Karpas-422 (cell line): Measurements from ENCODE around the gene CYP26C1. TPM values are rescaled to one million over a fixed set of nuclear protein-coding genes. Genes with fewer than 3 reads are reported as not detected.

Experiments
- DNase-seq: peaks from one replicate; pipeline ENCODE4 v3.0.0-alpha.2; 2015
- H2AFZ ChIP-seq: fragments of 200-600 bp; sonication (generic); 2 replicates; pipeline ENCODE4 v1.6.1; 2014; ENCODE audit warnings: antibody characterized with exemption, low read length, mixed read lengths
- H3K27ac ChIP-seq: fragments of 200-600 bp; sonication (generic); 2 replicates; pipeline ENCODE4 v1.5.1; 2014; ENCODE audit warnings: mild to moderate bottlenecking, low read length, moderate library complexity
- H3K27me3 ChIP-seq: fragments of 200-600 bp; sonication (generic); 2 replicates; pipeline ENCODE4 v1.6.1; 2014; ENCODE audit warnings: low read length, mixed read lengths
- H3K36me3 ChIP-seq: fragments of 200-600 bp; sonication (generic); 2 replicates; pipeline ENCODE4 v1.6.1; 2014; ENCODE audit warnings: low read length, mixed read lengths; ENCODE audit not compliant: insufficient read depth
- H3K4me1 ChIP-seq: fragments of 200-600 bp; sonication (generic); 2 replicates; pipeline ENCODE4 v1.6.1; 2014; ENCODE audit warnings: mild to moderate bottlenecking, low read length, mixed read lengths
- H3K4me2 ChIP-seq: fragments of 200-600 bp; sonication (generic); 2 replicates; pipeline ENCODE4 v1.6.1; 2014; ENCODE audit warnings: low read length, low read depth, mild to moderate bottlenecking; ENCODE audit not compliant: poor library complexity, severe bottlenecking
- H3K4me3 ChIP-seq: fragments of 200-600 bp; sonication (generic); 2 replicates; pipeline ENCODE4 v1.5.1; 2014; ENCODE audit warnings: mild to moderate bottlenecking, antibody characterized with exemption, low read length, mixed read lengths
- H3K79me2 ChIP-seq: fragments of 200-600 bp; sonication (generic); 2 replicates; pipeline ENCODE4 v1.6.1; 2014; ENCODE audit warnings: mild to moderate bottlenecking, low read length, mixed read lengths
- H3K9ac ChIP-seq: fragments of 200-600 bp; sonication (generic); 2 replicates; pipeline ENCODE4 v1.6.0; 2014; ENCODE audit warnings: low read length
- H3K9me2 ChIP-seq: fragments of 200-600 bp; sonication (generic), shearing (Covaris generic); replicated peaks from 2 replicates; pipeline ENCODE4 v1.6.0; 2014; ENCODE audit warnings: mild to moderate bottlenecking, low read length, moderate library complexity; ENCODE audit not compliant: insufficient read depth
- H3K9me3 ChIP-seq: fragments of 300-700, 200-600 bp; sonication (generic); 2 replicates; pipeline ENCODE4 v1.6.1; 2014; ENCODE audit warnings: low read length, mixed read lengths
- H4K20me1 ChIP-seq: fragments of 200-600 bp; sonication (generic); 2 replicates; pipeline ENCODE4 v1.6.1; 2014; ENCODE audit warnings: mild to moderate bottlenecking, antibody characterized with exemption, low read length, low read depth; ENCODE audit not compliant: insufficient read depth
- total RNA-seq: library from RNA; depleted of rRNA; stranded (reverse); fragments of >200 nt; shearing (Covaris generic); gene quantifications from 2 replicates; pipeline ENCODE4 v1.2.3, GENCODE V29; 2014; ENCODE audit warnings: low replicate concordance

Gene CYP26C1
- total RNA-seq, 1 experiment from 2014 or later = 0.30 TPM

DNA sequence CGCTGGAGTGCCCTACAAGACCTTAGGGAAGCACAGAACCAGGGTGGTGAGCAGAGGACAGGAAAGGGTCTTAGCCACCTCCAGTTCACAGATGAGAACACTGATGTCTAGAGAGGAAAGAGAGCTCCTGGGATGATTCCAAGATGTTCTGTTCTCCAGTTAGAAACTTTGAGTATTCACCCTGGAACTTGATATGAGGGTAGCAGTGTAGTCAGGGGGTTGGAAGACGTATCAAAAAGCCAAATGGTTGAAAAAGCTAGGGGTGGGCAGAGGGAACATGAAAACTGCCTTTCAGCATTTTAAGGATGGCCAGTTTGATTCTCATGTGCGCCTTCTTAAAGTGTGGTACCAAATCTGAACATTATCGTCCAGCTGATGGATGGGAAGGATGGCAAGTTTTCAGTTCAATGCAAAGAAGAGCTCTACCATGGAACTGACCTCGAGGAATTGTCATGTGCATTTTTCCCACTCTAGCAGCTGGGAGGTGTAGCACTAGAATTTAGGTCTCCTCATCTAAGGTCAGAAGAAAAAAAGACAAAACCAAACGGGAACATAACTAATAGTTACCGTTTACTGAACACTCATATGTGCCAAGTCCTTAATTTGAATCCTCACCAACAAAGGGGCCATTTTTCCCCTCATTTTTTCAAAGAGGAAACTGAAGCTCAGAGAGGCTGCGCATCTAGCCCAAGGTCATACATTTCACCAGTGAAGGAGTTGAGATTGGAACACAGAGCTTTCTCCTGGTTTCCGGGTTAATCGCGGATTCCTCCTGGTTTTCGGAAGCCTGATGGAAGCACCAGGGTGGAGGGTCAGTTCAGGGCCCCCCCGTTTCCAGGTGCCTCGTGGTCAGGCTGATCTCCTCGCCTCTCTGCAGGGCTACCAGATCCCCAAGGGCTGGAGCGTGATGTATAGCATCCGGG, 7.1 kb downstream of the CYP26C1 start:
- Histone ChIP-seq H3K79me2 (no peaks in the 10 kb centered on the region), H2AFZ (no peak overlapping the region), H3K4me3 (no peak overlapping the region), H3K27ac (no peak overlapping the region), H3K36me3 (no peaks in the 10 kb centered on the region), H3K4me1 (no peaks in the 10 kb centered on the region), H3K9me3 (no peaks in the 10 kb centered on the region), H3K4me2 (no peak overlapping the region), H3K9me2 (no peaks in the 10 kb centered on the region), H3K27me3 (no peaks in the 10 kb centered on the region), H4K20me1 (no peaks in the 10 kb centered on the region), H3K9ac (no peak overlapping the region)
- no peak for DNase-seq

DNA sequence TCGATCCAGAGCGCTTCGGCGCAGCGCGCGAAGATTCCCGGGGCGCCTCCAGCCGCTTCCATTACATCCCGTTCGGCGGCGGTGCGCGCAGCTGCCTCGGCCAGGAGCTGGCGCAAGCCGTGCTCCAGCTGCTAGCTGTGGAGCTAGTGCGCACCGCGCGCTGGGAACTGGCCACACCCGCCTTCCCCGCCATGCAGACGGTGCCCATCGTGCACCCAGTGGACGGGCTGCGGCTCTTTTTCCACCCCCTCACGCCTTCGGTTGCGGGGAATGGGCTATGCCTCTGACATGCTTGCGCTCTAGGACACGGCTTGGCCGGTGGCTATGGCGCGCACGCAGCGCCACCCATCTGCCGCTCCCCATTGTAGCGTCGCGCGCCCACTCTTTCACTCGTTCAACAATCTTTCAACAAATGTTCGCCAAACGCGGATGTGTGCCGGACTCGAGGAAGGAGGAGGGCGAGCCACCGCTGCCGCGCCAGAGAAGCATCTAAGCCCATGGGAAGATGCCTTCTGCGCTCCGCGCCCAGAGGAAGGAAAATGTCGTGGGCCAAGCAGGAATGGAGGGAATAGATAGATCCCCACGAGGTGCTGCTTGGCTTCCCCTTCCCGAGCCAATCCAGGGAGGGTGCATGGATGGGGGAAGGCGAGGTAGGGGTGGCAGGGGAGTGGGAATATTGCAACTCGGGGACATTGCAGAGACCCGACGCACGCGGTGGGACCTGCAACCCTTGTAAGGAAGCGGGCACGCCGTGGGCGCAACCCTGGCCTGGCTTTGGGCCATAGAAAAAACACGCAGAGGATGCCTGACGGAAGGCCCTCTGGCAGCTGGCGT, 8.0 kb downstream of the CYP26C1 start:
- no peak overlapping the region for H3K4me2 ChIP-seq
- no peak for DNase-seq

DNA sequence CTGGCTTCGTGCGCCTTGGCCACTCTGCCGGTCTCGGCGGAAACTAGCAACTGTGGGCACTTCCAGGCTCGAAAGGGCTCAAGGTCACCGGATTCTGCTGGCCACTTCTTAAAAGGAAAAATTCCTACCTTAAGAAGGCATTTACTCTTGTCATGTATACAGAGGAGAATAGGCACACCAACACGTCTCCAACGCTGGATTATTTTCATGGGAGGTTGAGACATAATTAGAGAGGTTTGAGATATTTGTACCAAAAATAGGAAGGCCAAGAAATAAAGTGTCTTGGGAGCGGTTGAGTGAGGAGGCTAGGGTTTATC, 8.6 kb downstream of the CYP26C1 start:
- Histone ChIP-seq H3K27me3 (no peaks in the 10 kb centered on the region), H3K4me2 (no peak overlapping the region)

More for the DNA sequence above, 8.0 kb downstream of the CYP26C1 start:
- no peaks in the 10 kb centered on the region for H3K36me3 ChIP-seq
- no peaks in the 10 kb centered on the region for H3K9me2 ChIP-seq
- H3K9ac ChIP-seq = no peak overlapping the region
- no peaks in the 10 kb centered on the region for H3K79me2 ChIP-seq
- H3K27me3 ChIP-seq = no peaks in the 10 kb centered on the region
- no peaks in the 10 kb centered on the region for H3K9me3 ChIP-seq
- H4K20me1 ChIP-seq = no peaks in the 10 kb centered on the region
- H3K27ac ChIP-seq = no peak overlapping the region
- H3K4me3 ChIP-seq = no peak overlapping the region
- H3K4me1 ChIP-seq = peaks cover 4% of the 10 kb centered on the region
- H2AFZ ChIP-seq = no peak overlapping the region

DNA sequence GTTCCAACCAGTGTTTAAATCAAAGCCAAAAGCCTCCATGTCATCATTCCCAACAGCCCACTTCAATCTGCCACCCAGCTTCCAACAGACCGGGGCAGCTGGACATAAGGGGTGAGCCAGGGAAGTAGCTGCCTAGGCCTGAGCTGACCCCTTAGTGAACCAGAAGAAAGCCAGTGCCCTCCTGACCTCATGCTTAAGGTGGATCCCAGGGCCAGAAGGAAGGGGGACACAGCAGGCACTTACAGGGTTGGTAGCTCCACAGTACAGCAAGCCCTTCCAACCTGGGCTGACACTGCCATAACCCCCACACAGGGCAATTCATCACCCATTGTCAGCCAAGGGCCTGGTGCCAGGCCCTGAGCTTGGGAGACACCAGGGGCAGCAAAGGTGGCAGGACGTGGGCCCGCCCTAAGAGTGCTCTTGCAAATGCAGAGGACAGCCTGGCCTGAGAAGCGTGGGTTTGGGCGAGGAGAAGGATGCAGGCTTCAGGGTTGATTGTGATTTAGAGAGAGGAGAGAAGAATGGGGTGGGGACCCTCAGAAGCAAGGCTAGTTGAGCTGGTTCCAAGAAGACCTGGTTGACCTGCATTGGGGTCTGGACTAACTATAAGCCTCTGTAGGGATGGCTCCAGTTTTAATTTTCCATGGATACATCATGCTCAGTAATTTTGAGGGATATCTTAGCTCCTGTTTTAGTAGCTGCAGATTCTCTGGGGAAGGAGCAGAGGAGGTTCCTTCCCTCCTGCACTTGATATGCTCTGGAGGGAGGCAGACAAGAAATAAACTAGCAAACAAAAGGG, 10.0 kb downstream of the CYP26C1 start:
- no peaks in the 10 kb centered on the region for H3K9me3 ChIP-seq
- no peak overlapping the region for H3K4me3 ChIP-seq
- H2AFZ ChIP-seq = no peak overlapping the region
- H3K27me3 ChIP-seq = no peaks in the 10 kb centered on the region
- H3K4me1 ChIP-seq = peaks cover 4% of the 10 kb centered on the region
- H3K9me2 ChIP-seq = no peaks in the 10 kb centered on the region
- H3K79me2 ChIP-seq = no peaks in the 10 kb centered on the region
- no peak overlapping the region for H3K9ac ChIP-seq
- no peak for DNase-seq
- H3K27ac ChIP-seq = no peak overlapping the region
- no peaks in the 10 kb centered on the region for H4K20me1 ChIP-seq
- no peak overlapping the region for H3K4me2 ChIP-seq
- H3K36me3 ChIP-seq = no peaks in the 10 kb centered on the region

More for the DNA sequence above, 8.6 kb downstream of the CYP26C1 start:
- Histone ChIP-seq H3K9me2 (no peaks in the 10 kb centered on the region), H3K9ac (no peak overlapping the region), H3K4me1 (peaks cover 4% of the 10 kb centered on the region), H3K79me2 (no peaks in the 10 kb centered on the region), H3K27ac (no peak overlapping the region), H3K36me3 (no peaks in the 10 kb centered on the region), H3K4me3 (no peak overlapping the region), H2AFZ (no peak overlapping the region), H3K9me3 (no peaks in the 10 kb centered on the region), H4K20me1 (no peaks in the 10 kb centered on the region)
- no peak for DNase-seq

DNA sequence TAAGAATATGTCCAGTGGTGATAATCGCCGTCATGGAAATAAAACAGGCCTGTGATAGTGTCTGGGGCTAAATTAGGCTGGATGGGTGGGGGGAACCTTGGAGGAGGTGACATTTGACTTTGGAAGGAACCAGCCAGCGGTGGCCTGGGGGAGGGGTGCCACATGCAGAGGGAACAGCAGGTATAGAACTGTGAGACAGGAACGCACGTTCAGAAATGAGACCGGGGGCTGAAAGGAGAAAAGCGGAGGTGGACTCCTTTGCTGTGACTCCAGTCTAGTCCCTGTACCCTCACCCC, 10.5 kb downstream of the CYP26C1 start:
- H3K79me2 ChIP-seq = no peaks in the 10 kb centered on the region
- H3K9me2 ChIP-seq = no peaks in the 10 kb centered on the region
- H3K4me1 ChIP-seq = peaks cover 4% of the 10 kb centered on the region
- no peak overlapping the region for H3K27ac ChIP-seq
- H3K9me3 ChIP-seq = no peaks in the 10 kb centered on the region
- H3K4me2 ChIP-seq = no peak overlapping the region
- no peak overlapping the region for H3K9ac ChIP-seq
- no peak for DNase-seq
- no peak overlapping the region for H2AFZ ChIP-seq
- H4K20me1 ChIP-seq = no peaks in the 10 kb centered on the region
- H3K27me3 ChIP-seq = no peaks in the 10 kb centered on the region
- no peaks in the 10 kb centered on the region for H3K36me3 ChIP-seq
- no peak overlapping the region for H3K4me3 ChIP-seq

DNA sequence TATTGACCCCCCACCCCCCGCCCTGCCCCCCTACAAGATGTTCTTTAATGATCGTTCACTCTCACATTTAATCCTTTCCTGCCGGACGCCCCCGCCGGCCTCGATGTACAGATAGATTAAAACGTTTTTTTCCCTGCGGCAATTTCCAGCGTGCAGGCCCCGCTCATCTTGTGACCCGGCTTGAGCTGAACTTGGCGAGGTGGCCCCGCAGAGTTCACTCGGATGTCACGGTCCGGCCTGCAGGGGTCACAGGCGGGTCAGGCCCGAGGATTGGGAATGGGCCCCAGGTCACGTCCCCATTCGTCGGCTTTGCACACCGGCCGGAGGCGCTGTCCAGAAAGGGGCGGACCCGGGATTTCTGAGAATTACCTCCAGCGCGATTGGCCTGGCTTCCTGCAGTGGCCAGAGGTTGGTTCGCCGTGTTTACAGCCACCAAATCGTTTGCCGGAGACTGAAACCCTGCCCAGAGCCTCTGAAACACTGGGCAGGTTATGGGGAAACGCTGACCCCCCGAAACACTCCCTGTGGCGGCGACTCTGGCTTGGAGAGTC, 11.2 kb downstream of the CYP26C1 start:
- Histone ChIP-seq H3K4me1 (peaks cover 4% of the 10 kb centered on the region), H3K4me3 (no peak overlapping the region), H2AFZ (no peak overlapping the region), H3K9ac (no peak overlapping the region), H3K9me3 (no peaks in the 10 kb centered on the region), H3K27me3 (no peaks in the 10 kb centered on the region), H3K4me2 (no peak overlapping the region), H3K79me2 (no peaks in the 10 kb centered on the region), H3K27ac (no peak overlapping the region), H3K9me2 (no peaks in the 10 kb centered on the region), H3K36me3 (no peaks in the 10 kb centered on the region), H4K20me1 (no peaks in the 10 kb centered on the region)
- no peak for DNase-seq

DNA sequence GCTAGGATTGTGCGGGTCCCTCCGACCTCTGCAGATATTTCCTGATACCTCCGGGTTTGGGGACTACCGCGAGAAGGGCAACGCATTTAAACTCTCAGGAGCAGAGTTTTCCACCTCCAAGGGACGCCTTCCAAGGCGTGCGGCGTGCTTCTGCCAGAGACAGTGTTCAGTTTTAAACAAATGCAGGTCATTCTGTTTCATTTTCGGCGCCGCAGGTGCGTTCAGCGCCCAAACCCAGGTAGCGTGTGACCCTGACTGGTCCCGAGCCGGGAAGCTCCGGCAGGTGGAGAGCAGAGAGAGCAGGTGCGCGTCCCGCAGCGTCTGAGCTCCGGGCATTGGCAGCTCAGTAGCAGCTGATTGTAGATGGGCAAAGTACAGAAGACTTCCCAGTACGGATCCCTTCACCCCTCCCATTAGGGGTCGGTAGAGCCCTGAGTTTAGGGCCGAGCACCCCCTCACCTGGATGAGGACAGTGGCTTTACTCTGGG, 11.7 kb downstream of the CYP26C1 start:
- peaks cover 4% of the 10 kb centered on the region for H3K4me1 ChIP-seq
- H4K20me1 ChIP-seq = no peaks in the 10 kb centered on the region
- H3K27me3 ChIP-seq = no peaks in the 10 kb centered on the region
- no peaks in the 10 kb centered on the region for H3K9me2 ChIP-seq
- no peak overlapping the region for H3K27ac ChIP-seq
- H3K79me2 ChIP-seq = no peaks in the 10 kb centered on the region
- H3K4me3 ChIP-seq = no peak overlapping the region
- H3K36me3 ChIP-seq = no peaks in the 10 kb centered on the region
- no peak overlapping the region for H2AFZ ChIP-seq
- no peak overlapping the region for H3K4me2 ChIP-seq
- no peaks in the 10 kb centered on the region for H3K9me3 ChIP-seq
- DNase-seq = no peak
- H3K9ac ChIP-seq = no peak overlapping the region
